IMR-90 (cell line): Measurements from ENCODE around the gene VILL. TPM values are rescaled to one million over a fixed set of nuclear protein-coding genes. Genes with fewer than 3 reads are reported as not detected.

Experiments used
- ATAC-seq: fragments of 200-7000 bp; cut with Tn5 transposase; 2 replicates; pipeline ENCODE4 v1.9.1; 2020; ENCODE audit warnings: low read depth, mild to moderate bottlenecking, moderate library complexity
- BruUV-seq: library from RNA; stranded (reverse); fragments of 400-500 nt; replicated peaks from 2 replicates; lab custom pipeline; 2021; lab: Mats Ljungman, UMichigan
- CTCF ChIA-PET: fragments of 300-600 bp; formaldehyde crosslinking; extraction: SDS; loops from one replicate; lab custom pipeline; 2021; ENCODE audit warnings: antibody characterized with exemption; lab: Yijun Ruan, JAX
- POLR2A ChIA-PET: fragments of 300-600 bp; sonication (Branson Sonifier 250); formaldehyde crosslinking; loops from one replicate; lab custom pipeline; 2022; ENCODE audit warnings: antibody characterized with exemption; ENCODE audit not compliant: unreplicated experiment; lab: Charles Lee
- DNase-seq: peaks from one replicate; pipeline ENCODE4 v3.0.0; 2013
- H2AFZ ChIP-seq: replicated peaks from 2 replicates; pipeline ENCODE3; 2013; ENCODE audit warnings: low read length, mild to moderate bottlenecking; ENCODE audit not compliant: poor library complexity
- H2AK5ac ChIP-seq: 2 replicates; pipeline ENCODE4 v1.6.1; 2013; ENCODE audit warnings: low read depth, low read length, inconsistent platforms
- H2AK9ac ChIP-seq: replicated peaks from 2 replicates; pipeline ENCODE3; 2013; ENCODE audit warnings: mild to moderate bottlenecking, low read depth, low read length, moderate library complexity; ENCODE audit not compliant: poor library complexity
- H2BK120ac ChIP-seq: 2 replicates; pipeline ENCODE4 v1.6.1; 2013; ENCODE audit warnings: low read depth, low read length, inconsistent platforms
- H2BK15ac ChIP-seq: 3 replicates; pipeline ENCODE4 v1.6.1; 2013; ENCODE audit warnings: low read depth, low read length, inconsistent platforms
- H2BK20ac ChIP-seq: 2 replicates; pipeline ENCODE4 v1.6.1; 2013; ENCODE audit warnings: low read depth, mild to moderate bottlenecking, inconsistent platforms, low read length, moderate library complexity
- H2BK5ac ChIP-seq: 2 replicates; pipeline ENCODE4 v1.6.1; 2013; ENCODE audit warnings: mild to moderate bottlenecking, low read depth, low read length, inconsistent platforms; ENCODE audit not compliant: poor library complexity, severe bottlenecking
- H3K14ac ChIP-seq: replicated peaks from 2 replicates; pipeline ENCODE4 v1.6.1; 2013; ENCODE audit warnings: low read depth, low read length, inconsistent platforms
- H3K18ac ChIP-seq: 2 replicates; pipeline ENCODE4 v1.6.1; 2013; ENCODE audit warnings: low read depth, low read length, control low read depth
- H3K23ac ChIP-seq: 2 replicates; pipeline ENCODE4 v1.6.1; 2013; ENCODE audit warnings: low read depth, low read length, inconsistent platforms
- H3K27ac ChIP-seq: 2 replicates; pipeline ENCODE4 v1.5.1; 2013; ENCODE audit warnings: mild to moderate bottlenecking, control low read depth, low read length; ENCODE audit not compliant: insufficient read depth
- H3K27me3 ChIP-seq: 2 replicates; pipeline ENCODE4 v1.6.1; 2013; ENCODE audit warnings: low read length; ENCODE audit not compliant: control insufficient read depth, insufficient read depth
- H3K36me3 ChIP-seq: 2 replicates; pipeline ENCODE4 v1.6.1; 2013; ENCODE audit warnings: low read length, mixed read lengths; ENCODE audit not compliant: control insufficient read depth, insufficient read depth
- H3K4ac ChIP-seq: 2 replicates; pipeline ENCODE4 v1.6.1; 2013; ENCODE audit warnings: low read depth, low read length, inconsistent platforms
- H3K4me1 ChIP-seq: 2 replicates; pipeline ENCODE4 v1.6.1; 2013; ENCODE audit warnings: low read length, mixed read lengths; ENCODE audit not compliant: control insufficient read depth, insufficient read depth
- H3K4me2 ChIP-seq: 2 replicates; pipeline ENCODE4 v1.6.1; 2013; ENCODE audit warnings: low read depth, mild to moderate bottlenecking, control low read depth, low read length, moderate library complexity
- H3K4me3 ChIP-seq: 2 replicates; pipeline ENCODE4 v1.5.1; 2013; ENCODE audit warnings: low read depth, mild to moderate bottlenecking, control low read depth, low read length, moderate library complexity; ENCODE audit not compliant: insufficient read depth
- H3K56ac ChIP-seq: 2 replicates; pipeline ENCODE4 v1.6.1; 2013; ENCODE audit warnings: low read length, inconsistent platforms; ENCODE audit not compliant: insufficient read depth; ENCODE audit errors: extremely low read depth
- H3K79me1 ChIP-seq, 2 experiments: 2 replicates each; pipeline ENCODE4 v1.6.1; 2013; ENCODE audit warnings: low read length in 2 of 2, inconsistent platforms in 1 of 2, low read depth in 1 of 2
- H3K9ac ChIP-seq: 2 replicates; pipeline ENCODE4 v1.6.1; 2013; ENCODE audit warnings: low read depth, low read length, control low read depth
- H3K9me1 ChIP-seq: 2 replicates; pipeline ENCODE4 v1.6.1; 2013; ENCODE audit warnings: low read length, inconsistent platforms; ENCODE audit not compliant: insufficient read depth
- H3K9me3 ChIP-seq: 2 replicates; pipeline ENCODE4 v1.6.1; 2013; ENCODE audit warnings: low read length; ENCODE audit not compliant: control insufficient read depth, insufficient read depth
- H4K20me1 ChIP-seq: 2 replicates; pipeline ENCODE4 v1.6.1; 2013; ENCODE audit warnings: low read length, inconsistent platforms; ENCODE audit not compliant: insufficient read depth
- H4K5ac ChIP-seq: 2 replicates; pipeline ENCODE4 v1.6.1; 2013; ENCODE audit warnings: mild to moderate bottlenecking, low read depth, low read length, control low read depth
- H4K8ac ChIP-seq, 2 experiments: 2 replicates each; pipeline ENCODE4 v1.6.1; 2013; ENCODE audit warnings: low read depth in 2 of 2, low read length in 2 of 2, control low read depth in 1 of 2, inconsistent platforms in 1 of 2
- H4K91ac ChIP-seq: 2 replicates; pipeline ENCODE4 v1.6.1; 2013; ENCODE audit warnings: low read depth, low read length, inconsistent platforms; ENCODE audit not compliant: insufficient read depth
- BHLHE40 ChIP-seq: fragments of 150-350 bp; IDR thresholded peaks from 2 replicates; pipeline ENCODE4 v1.6.1; 2016; ENCODE audit warnings: mild to moderate bottlenecking, low read depth, low read length
- CEBPB ChIP-seq: IDR thresholded peaks from 2 replicates; pipeline ENCODE4 v1.6.1; 2012; ENCODE audit warnings: low read depth, low read length, improper control_type of control experiment
- CHD1 ChIP-seq: IDR thresholded peaks from 2 replicates; pipeline ENCODE4 v1.6.1; 2012; ENCODE audit warnings: low read depth, low read length, improper control_type of control experiment
- FOS ChIP-seq: fragments of 150-350 bp; IDR thresholded peaks from 2 replicates; pipeline ENCODE4 v1.6.1; 2016; ENCODE audit warnings: low read depth, low read length
- MAFK ChIP-seq: IDR thresholded peaks from 2 replicates; pipeline ENCODE4 v1.6.1; 2012; ENCODE audit warnings: low read depth, low read length, improper control_type of control experiment
- MAZ ChIP-seq: IDR thresholded peaks from 2 replicates; pipeline ENCODE4 v1.6.1; 2012; ENCODE audit warnings: low read depth, mild to moderate bottlenecking, low read length, improper control_type of control experiment, moderate library complexity, borderline replicate concordance
- MXI1 ChIP-seq: IDR thresholded peaks from 2 replicates; pipeline ENCODE4 v1.6.1; 2012; ENCODE audit warnings: low read depth, mild to moderate bottlenecking, low read length, moderate library complexity, borderline replicate concordance
- NFE2L2 ChIP-seq: fragments of 150-350 bp; IDR thresholded peaks from 2 replicates; pipeline ENCODE4 v1.6.1; 2016; ENCODE audit warnings: low read depth, mild to moderate bottlenecking, low read length
- POLR2A ChIP-seq: IDR thresholded peaks from 2 replicates; pipeline ENCODE4 v1.6.1; 2012; ENCODE audit warnings: mild to moderate bottlenecking, low read depth, low read length
- RAD21 ChIP-seq: IDR thresholded peaks from 2 replicates; pipeline ENCODE4 v1.6.1; 2012; ENCODE audit warnings: low read length, improper control_type of control experiment
- RCOR1 ChIP-seq: IDR thresholded peaks from 2 replicates; pipeline ENCODE4 v1.6.1; 2012; ENCODE audit warnings: mild to moderate bottlenecking, low read length, improper control_type of control experiment; ENCODE audit not compliant: insufficient replicate concordance
- RFX5 ChIP-seq: IDR thresholded peaks from 2 replicates; pipeline ENCODE4 v1.8.0; 2012; ENCODE audit warnings: low read depth, mild to moderate bottlenecking, low read length, moderate library complexity
- SMC3 ChIP-seq: fragments of 150-350 bp; IDR thresholded peaks from 2 replicates; pipeline ENCODE4 v1.6.1; 2016; ENCODE audit warnings: low read depth, mild to moderate bottlenecking, antibody characterized with exemption, low read length, moderate library complexity
- WGBS, 2 experiments: methylation state at CpG; one replicate each; pipeline versions ENCODE4 v1.1.5 to v1.1.7; 2013; ENCODE audit warnings: missing lambda C conversion rate in 2 of 2; ENCODE audit not compliant: insufficient read length in 1 of 2; ENCODE audit errors: extremely low coverage in 2 of 2; 5-methylcytosine and 5-hydroxymethylcytosine counted together
- dilution Hi-C: fragments of 300-500 bp; cut with HindIII; formaldehyde crosslinking; loops from one replicate; pipeline ENCODE4 v1.14.3; 2018; ENCODE audit warnings: low sequenced_read_pairs; ENCODE audit not compliant: unreplicated experiment
- in situ Hi-C: fragments of 300-500 bp; cut with MboI; formaldehyde crosslinking; loops from 3 replicates; pipeline ENCODE4 v1.14.3; 2019; ENCODE audit warnings: low sequenced_read_pairs, inconsistent platforms, mixed read lengths
- intact Hi-C: fragments of 100-400 bp; cut with micrococcal nuclease; formaldehyde crosslinking; loops from 2 replicates; pipeline ENCODE4 v1.10.0; 2022
- polyA plus RNA-seq, 3 experiments: library from polyadenylated mRNA; depleted of rRNA; stranded (reverse); fragments of >200 nt; gene quantifications; 2 replicates each; pipeline ENCODE4 v1.2.3, GENCODE V29; 2012; ENCODE audit warnings: low replicate concordance in 1 of 3
- total RNA-seq: library from RNA; depleted of rRNA; stranded (reverse); fragments of >200 nt; gene quantifications from 2 replicates; pipeline ENCODE4 v1.2.3, GENCODE V29; 2012
- TF ChIP-seq, protein P1 (sequence below): fragments of 150-350 bp; IDR thresholded peaks from 2 replicates; pipeline ENCODE4 v1.6.1; 2017; ENCODE audit warnings: mild to moderate bottlenecking, antibody characterized with exemption, low read length, low read depth
- TF ChIP-seq, protein P2 (sequence below): conservative IDR thresholded peaks from 2 replicates; pipeline ENCODE4 v1.5.1; 2012; ENCODE audit warnings: mild to moderate bottlenecking, low read depth, low read length, improper control_type of control experiment
- TF ChIP-seq, protein P3 (sequence below): fragments of 150-350 bp; IDR thresholded peaks from 2 replicates; pipeline ENCODE4 v1.6.1; 2016; ENCODE audit warnings: low read depth, mild to moderate bottlenecking, low read length, moderate library complexity, borderline replicate concordance

The VILL gene
- total and polyA plus RNA-seq, 2 of the 4 experiments (the other 2 are of a cell fraction), result 2.3 to 4.7 TPM

DNA sequence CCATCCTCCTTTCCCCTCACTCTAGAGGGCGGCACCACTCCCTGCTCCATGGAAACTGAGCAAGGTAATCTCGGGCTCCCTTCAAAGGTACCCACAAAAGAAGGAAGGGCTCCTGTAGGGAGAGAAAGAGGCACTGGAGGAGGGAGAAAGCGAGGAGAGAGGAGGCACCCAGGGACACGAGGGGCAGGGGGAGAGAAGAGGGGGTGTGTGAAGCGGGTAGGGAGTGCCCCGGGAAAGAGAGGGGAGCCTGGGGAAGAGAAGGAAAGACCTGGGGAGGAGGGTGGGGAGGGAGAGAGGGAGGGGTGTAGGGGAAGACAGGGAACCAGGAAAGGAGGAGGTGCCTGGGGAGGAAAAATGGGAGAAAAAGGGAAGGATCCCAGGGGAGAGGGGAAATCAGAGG, 523 bp downstream of the VILL start:
- H2BK15ac ChIP-seq, result no peak overlapping the region
- H4K91ac ChIP-seq, result no peak overlapping the region
- no peaks in the 10 kb centered on the region for H4K20me1 ChIP-seq
- no peak for DNase-seq
- H3K79me1 ChIP-seq, result peaks cover 0 to 8% of the 10 kb centered on the region in 2 experiments; a peak in 1 of 4 replicates
- no peak overlapping the region for H3K4me2 ChIP-seq
- no peak overlapping the region for H4K5ac ChIP-seq
- no TSS peak for BruUV-seq
- H3K36me3 ChIP-seq, result peaks cover 3% of the 10 kb centered on the region; the same call in 1 of the 2 replicates
- no peak overlapping the region for H2BK5ac ChIP-seq
- H3K18ac ChIP-seq, result no peak overlapping the region
- WGBS, 2 experiments, result 53% methylated on average over 3 of the region's 6 CpGs; no CpG with 5 or more reads in 1 of the 2 experiments
- no peak for ATAC-seq
- H3K4me1 ChIP-seq, result peaks cover 2% of the 10 kb centered on the region
- no peak overlapping the region for H4K8ac ChIP-seq
- no peak overlapping the region for H3K4ac ChIP-seq
- CTCF ChIA-PET, result no interaction called here
- H3K9ac ChIP-seq, result no peak overlapping the region
- intact Hi-C loops (no loop called here), dilution Hi-C loops (no loop called here), in situ Hi-C loops (no loop called here)
- H3K14ac ChIP-seq, result no peak overlapping the region
- H3K56ac ChIP-seq, result no peak overlapping the region
- no peak overlapping the region for H3K23ac ChIP-seq
- H2AK9ac ChIP-seq, result no peak overlapping the region
- H3K9me3 ChIP-seq, result no peaks in the 10 kb centered on the region
- TF ChIP-seq, protein P1, sequence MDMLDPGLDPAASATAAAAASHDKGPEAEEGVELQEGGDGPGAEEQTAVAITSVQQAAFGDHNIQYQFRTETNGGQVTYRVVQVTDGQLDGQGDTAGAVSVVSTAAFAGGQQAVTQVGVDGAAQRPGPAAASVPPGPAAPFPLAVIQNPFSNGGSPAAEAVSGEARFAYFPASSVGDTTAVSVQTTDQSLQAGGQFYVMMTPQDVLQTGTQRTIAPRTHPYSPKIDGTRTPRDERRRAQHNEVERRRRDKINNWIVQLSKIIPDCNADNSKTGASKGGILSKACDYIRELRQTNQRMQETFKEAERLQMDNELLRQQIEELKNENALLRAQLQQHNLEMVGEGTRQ, result no peak
- TF ChIP-seq, protein P2, sequence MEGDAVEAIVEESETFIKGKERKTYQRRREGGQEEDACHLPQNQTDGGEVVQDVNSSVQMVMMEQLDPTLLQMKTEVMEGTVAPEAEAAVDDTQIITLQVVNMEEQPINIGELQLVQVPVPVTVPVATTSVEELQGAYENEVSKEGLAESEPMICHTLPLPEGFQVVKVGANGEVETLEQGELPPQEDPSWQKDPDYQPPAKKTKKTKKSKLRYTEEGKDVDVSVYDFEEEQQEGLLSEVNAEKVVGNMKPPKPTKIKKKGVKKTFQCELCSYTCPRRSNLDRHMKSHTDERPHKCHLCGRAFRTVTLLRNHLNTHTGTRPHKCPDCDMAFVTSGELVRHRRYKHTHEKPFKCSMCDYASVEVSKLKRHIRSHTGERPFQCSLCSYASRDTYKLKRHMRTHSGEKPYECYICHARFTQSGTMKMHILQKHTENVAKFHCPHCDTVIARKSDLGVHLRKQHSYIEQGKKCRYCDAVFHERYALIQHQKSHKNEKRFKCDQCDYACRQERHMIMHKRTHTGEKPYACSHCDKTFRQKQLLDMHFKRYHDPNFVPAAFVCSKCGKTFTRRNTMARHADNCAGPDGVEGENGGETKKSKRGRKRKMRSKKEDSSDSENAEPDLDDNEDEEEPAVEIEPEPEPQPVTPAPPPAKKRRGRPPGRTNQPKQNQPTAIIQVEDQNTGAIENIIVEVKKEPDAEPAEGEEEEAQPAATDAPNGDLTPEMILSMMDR, result no peak
- TF ChIP-seq NFE2L2 (no peak), RAD21 (no peak), MAZ (no peak), POLR2A (no peak), SMC3 (no peak), RFX5 (no peak), MXI1 (no peak), CHD1 (no peak), FOS (no peak), MAFK (no peak), CEBPB (no peak), RCOR1 (no peak), BHLHE40 (no peak)
- TF ChIP-seq, protein P3, sequence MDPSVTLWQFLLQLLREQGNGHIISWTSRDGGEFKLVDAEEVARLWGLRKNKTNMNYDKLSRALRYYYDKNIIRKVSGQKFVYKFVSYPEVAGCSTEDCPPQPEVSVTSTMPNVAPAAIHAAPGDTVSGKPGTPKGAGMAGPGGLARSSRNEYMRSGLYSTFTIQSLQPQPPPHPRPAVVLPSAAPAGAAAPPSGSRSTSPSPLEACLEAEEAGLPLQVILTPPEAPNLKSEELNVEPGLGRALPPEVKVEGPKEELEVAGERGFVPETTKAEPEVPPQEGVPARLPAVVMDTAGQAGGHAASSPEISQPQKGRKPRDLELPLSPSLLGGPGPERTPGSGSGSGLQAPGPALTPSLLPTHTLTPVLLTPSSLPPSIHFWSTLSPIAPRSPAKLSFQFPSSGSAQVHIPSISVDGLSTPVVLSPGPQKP, result no peak
- H3K27me3 ChIP-seq, result no peaks in the 10 kb centered on the region; the same call in 1 of the 2 replicates
- no peak overlapping the region for H2AFZ ChIP-seq
- H3K9me1 ChIP-seq, result peaks cover 6% of the 10 kb centered on the region
- H3K27ac ChIP-seq, result no peak overlapping the region
- H2BK20ac ChIP-seq, result no peak overlapping the region
- no peak overlapping the region for H3K4me3 ChIP-seq
- H2BK120ac ChIP-seq, result no peak overlapping the region
- POLR2A ChIA-PET, result no interaction called here
- H2AK5ac ChIP-seq, result no peak overlapping the region
